IPS-18c (cell line): ENCODE results near the gene ATP10A.
"Not testable (repeated sequence)": the region's sequence is repeated elsewhere in the genome, so short reads cannot be mapped to it uniquely, and the experiment has no call there.

Source experiments
- H3K4me3 ChIP-seq: 2 replicates; pipeline ENCODE4 v1.7.0; 2013; ENCODE audit warnings: low read depth, mild to moderate bottlenecking, low read length, moderate library complexity; ENCODE audit not compliant: insufficient read depth
- H3K9me3 ChIP-seq: one replicate; pipeline ENCODE4 v1.6.1; 2013; ENCODE audit warnings: mild to moderate bottlenecking, low read length, moderate library complexity; ENCODE audit not compliant: control insufficient read depth, insufficient read depth

The ATP10A gene

DNA sequence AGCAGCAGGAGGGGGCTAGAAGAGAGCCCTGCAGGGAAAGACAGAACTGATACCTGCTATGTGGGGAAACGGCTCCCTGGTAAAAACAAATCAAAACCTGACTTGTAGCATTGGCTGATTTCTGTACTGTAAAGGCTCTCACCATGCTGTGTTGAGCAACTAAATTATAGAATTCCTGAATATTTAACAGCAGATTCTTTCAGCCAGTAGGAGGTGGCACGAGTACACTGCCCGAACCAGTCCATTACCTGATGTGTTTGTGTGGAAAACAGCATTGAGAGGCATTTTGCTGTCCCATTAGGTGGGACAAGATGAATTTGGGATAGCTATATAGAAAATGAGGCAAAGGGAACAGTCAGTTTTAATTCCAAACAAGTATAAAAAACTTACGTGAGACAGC, 201.2 kb downstream of the ATP10A start:
- Histone ChIP-seq H3K4me3 (no peak overlapping the region), H3K9me3 (no peaks in the 10 kb centered on the region)

DNA sequence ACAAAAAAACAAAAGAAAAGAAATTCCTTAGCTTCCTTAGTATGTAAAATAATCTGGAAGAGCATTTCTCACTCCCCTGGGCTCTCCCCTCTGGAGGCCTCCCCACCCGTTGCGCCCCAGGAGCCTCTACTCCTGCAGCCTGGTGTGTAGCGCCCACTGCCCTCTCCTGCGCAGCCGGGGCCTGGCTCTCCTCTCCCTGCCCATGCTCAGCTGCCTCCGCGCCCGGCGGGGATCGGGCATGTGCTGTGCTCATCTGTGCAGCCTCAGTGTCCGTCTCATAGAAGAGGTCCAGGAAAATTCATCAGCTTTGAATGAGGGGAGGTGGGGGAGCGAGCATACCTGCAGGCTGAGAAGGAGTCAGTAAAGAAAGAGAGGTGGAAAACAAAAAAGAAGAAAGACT, 203.9 kb downstream of the ATP10A start:
- Histone ChIP-seq H3K9me3 (no peaks in the 10 kb centered on the region), H3K4me3 (no peak overlapping the region)

DNA sequence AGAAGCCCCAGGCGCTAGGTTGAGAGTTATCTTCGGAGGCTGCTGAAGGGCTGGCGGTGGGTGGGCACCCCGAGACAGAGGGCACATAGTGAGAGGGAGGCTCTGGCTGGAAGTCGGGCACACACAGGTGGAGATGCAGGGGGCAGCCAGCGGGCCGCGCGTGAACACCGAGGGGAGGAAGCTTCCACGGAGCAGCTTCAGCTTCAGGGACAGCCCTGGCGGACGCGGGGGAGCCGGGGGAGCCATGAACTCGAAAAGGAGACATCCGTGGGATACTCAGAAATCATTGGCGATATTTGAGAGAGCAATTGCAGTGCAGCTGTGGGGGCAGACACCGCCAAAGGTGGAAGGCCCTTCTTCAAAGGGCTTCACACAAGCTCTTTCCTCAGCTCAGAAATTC, 204.6 kb downstream of the ATP10A start:
- no peak overlapping the region for H3K4me3 ChIP-seq
- H3K9me3 ChIP-seq = no peaks in the 10 kb centered on the region

DNA sequence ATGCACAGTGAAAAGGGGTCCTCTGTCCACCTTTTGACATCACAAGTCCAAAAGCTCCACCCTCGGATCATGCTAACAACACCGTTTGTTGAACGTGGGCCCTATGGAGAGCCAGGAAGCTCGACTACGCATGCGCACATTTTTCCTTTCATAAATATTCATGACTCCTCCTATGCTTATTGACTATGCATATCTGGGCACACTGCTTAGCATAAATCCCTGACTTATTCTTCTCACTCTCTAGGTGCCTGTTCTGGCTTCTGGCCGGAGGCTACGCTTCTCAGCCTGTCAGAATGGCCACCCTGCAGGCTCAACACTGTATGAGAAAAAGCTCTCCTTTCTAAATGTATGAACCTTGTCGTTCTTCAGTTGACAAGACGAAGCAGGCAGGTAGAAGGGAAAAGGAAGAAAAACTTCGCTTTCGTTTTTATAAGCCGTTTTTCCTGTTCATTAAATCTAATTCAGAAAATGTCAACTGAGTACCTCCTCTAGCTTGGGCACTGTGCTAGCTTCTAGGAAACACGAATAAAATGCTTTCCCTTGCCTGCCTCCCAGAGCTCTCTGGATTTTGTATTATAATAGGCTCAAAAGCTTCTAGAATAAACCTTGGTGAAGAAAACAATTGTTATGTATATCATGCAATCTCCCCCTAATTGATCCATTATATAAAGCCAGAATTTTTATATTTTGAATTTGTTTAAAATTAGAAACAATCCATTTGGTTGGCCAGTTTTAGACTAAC, 207.7 kb downstream of the ATP10A start:
- H3K9me3 ChIP-seq = no peaks in the 10 kb centered on the region
- H3K4me3 ChIP-seq = no peak overlapping the region

DNA sequence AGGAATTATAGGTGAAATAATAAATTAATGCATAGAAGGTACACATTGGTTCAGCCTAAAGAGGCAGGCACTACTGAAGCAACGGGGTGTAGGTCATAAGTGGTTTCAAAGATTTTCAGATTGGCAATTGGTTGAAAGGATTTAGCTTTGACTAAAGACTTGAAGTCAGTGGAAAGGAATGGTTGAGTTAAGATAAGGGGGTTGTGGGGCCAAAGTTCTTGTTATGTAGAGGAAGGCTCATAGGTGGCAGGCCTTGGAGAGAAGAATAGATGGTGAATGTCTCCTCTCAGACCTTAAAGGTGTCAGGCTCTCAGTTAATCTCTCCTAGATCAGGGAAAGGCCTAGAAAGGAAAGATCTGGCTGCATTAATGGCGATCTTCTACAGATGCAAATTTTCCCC, 209.8 kb downstream of the ATP10A start:
- Histone ChIP-seq H3K9me3 (no peaks in the 10 kb centered on the region), H3K4me3 (no peak overlapping the region)

DNA sequence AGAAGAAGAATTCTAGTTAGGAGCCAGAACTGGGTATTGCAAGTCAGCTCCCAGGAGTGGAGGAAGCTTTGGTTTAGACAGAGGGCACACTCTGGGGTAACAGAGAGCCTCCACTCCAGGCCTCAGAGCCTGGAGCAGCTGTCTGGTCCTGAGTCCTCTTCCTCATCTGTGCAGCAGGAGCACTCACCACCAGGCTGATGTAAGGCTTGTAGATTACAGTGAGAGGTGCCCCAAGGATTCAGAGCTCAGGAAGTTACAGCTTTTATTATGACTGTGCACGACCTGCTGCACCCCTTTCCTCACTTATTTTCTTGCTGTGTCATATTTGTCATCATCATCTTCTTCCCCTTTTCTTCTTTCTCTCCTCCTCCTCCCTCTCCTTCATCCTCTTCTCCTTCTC, 210.4 kb downstream of the ATP10A start:
- Histone ChIP-seq H3K4me3 (no peak overlapping the region), H3K9me3 (no peaks in the 10 kb centered on the region)

DNA sequence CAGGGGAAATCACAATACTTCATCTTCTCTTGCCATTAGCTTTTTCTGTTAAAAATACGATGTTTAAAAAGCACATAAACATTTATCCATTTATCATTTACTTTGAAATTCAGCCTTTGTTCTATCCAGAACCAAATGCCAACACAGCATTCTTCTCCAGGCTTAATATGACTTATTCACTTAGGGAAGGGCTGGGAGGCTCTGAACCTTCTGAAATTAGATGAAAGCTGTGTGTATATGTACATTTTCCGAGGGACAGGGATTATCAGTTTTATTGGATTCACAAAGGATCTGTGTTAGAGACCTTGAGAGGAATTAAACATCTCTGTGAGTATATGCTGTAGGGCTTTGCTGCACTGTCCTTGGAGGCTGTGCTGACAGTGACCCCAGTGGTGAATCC, 213.7 kb downstream of the ATP10A start:
- Histone ChIP-seq H3K4me3 (no peak overlapping the region), H3K9me3 (no peaks in the 10 kb centered on the region)

DNA sequence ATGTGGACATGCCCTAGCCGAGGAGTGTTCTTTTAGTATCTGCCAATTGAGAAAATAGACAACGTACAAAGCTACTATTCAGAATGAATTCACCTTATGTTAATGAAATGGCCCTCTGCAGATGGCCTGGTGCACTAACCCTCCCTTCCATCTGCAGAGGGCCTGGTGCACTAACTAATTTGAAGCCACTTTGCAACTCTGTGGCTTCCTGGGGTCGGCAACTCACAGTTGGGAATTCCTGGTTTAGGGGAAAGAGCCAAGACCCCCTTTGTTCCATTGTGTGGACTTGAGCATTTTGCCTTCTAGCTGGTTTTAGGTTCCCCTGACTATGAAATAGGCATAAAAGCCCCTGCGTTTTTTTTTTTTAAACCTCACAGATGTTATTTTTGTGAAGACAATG, 220.0 kb downstream of the ATP10A start:
- Histone ChIP-seq H3K9me3 (no peaks in the 10 kb centered on the region), H3K4me3 (no peak overlapping the region)

DNA sequence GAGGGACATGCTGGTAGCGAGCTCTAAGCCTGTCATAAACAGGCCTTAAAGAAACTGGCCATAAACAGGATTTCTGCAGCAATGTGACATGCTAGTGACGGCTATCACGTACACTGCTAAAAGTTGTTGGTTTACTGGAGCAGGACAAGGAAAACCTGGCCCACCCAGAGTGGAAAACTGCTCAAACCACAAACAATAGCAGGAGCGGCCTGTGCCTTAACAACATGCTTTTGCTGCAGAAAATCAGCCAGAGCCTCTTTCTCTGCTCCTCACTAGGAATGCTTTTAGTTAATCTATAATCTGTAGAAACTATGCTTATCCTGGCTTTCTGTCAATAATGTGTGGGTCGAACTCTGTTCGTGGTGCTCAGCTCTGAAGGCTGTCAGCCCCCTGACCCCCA, 221.4 kb downstream of the ATP10A start:
- H3K9me3 ChIP-seq = no peaks in the 10 kb centered on the region
- H3K4me3 ChIP-seq = no peak overlapping the region

DNA sequence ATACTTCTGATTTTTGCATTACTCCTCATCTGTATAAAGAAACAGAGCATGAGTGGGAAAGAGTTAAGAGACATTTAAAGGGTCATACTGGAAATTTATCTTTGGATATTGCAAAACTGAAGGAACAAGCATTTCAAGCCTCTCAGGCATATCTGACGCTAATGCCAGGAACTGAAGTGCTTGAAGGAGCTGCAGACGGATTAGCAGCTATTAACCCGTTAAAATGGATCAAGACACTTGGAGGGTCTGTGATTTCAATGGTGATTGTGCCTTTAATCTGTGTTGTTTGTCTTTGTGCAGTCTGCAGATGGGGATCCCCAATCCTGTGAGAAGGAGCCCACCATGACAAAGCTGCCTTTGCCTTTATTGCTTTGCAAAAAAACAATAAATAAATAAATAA, 221.8 kb downstream of the ATP10A start:
- Histone ChIP-seq H3K4me3 (no peak overlapping the region), H3K9me3 (no peaks in the 10 kb centered on the region)

DNA sequence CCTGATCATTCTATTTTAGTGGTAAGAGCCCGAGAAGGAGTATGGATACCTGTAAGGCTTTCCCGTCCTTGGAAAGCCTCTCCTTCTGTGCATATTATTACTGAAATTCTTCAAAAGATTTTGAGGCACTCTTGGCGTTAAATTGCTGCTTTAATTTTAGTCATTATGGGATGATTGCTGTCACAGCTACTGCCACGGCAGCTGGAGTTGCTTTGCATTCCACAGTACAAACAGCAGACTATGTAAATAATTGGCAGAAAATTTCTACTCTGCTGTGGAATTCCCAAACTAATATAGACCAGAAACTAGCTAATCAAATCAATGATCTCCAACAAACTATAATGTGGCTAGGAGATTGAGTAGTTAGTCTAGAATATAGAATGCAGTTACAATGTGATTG, 222.2 kb downstream of the ATP10A start:
- H3K9me3 ChIP-seq, H3K4me3 ChIP-seq: not testable (repeated sequence)

DNA sequence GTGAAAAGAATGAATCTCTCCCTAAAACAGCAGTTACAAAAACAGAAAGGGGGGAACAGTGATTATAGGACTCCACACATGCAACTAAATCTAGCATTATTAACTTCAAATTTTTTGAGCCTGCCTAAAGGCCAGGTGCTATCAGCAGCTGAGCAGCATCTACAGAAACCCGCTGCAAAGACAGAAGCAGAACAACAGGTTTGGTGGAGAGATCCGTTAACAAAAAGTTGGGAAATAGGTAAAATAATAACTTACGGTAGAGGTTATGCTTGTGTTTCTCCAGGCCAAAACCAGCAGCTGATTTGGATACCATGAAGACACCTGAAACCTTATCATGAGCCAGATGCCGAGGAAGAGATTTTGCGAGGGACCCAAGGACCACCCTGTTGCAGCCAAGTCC, 222.7 kb downstream of the ATP10A start:
- H3K4me3 ChIP-seq = no peak overlapping the region

DNA sequence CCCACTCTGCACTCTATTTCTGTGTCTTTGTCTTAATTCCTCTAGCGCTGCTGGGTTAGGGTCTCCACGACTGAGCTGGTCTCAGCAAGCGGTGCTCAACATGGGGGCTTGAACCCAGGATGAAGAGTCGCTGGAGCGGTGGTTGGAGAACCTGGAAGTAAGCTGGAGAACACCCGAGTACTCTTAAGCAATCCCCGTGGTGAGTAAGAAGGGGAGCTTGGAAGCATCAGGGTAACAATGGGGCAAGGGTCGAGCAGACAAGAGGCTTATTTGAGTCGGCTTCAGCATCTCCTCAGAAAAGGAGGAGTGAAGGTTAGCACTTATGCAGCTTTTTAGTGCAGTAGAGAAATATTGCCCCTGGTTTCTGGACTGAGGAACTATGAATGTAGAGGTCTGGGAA, 226.6 kb downstream of the ATP10A start:
- H3K4me3 ChIP-seq = not testable (repeated sequence)

More for the DNA sequence above, 222.7 kb downstream of the ATP10A start:
- no peaks in the 10 kb centered on the region for H3K9me3 ChIP-seq

DNA sequence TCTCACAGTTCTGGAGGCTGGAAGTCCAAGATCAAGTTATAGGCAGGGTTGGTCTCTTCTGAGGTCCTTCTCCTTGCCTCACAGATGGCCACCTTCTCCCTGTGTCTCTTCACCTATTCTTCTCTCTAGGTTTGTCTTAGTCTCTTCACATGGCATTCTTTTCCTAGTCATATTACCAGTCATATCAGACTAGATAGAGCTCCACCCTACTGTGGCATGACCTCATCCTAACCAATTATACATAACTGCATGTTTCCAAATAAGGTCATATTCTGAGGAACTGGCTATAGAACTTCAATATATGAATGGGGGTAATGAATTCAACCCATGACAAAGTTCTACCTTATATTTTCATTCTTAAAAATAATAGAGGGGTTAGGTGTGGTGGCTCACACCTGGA, 227.9 kb downstream of the ATP10A start:
- H3K4me3 ChIP-seq = no peak overlapping the region
- no peaks in the 10 kb centered on the region for H3K9me3 ChIP-seq

More for the DNA sequence above, 226.6 kb downstream of the ATP10A start:
- not testable (repeated sequence) for H3K9me3 ChIP-seq

DNA sequence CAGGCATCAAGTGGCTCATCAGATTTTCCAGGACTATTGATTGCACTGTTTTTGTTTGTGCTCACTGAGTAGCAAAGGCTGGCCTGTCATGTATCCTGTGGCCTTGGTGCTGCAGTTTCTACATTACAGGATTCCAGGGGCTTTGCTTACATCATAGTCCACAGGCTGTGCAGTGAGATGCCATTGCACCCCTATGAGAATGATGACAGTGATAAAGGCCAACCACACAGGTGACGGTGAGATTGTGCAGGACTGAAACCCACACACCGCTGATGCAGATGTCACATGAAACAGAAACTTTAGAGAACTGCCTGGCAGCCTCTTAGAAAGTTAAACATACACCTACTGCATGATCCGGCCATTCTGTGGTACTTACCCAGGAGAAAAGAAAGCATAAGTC, 229.3 kb downstream of the ATP10A start:
- no peaks in the 10 kb centered on the region for H3K9me3 ChIP-seq
- no peak overlapping the region for H3K4me3 ChIP-seq

DNA sequence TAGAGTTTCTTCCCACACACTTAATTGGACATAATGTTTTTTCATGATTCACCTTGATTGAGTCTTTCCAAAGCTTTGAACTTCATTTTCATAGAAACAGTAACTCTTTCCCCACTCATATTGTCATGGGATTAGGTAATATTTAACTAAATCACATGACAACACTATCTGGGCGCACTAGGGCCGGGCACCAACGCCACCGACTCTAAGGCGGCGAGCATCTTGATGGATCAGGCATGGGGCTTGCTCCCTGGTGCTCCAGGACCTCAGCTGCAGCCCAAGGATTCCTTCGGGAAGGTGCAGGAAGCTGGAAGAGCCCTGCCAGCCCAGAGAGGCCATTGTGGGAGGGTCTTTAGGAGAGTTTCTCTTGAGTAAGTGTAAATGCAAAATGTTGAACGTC, 231.2 kb downstream of the ATP10A start:
- Histone ChIP-seq H3K9me3 (no peaks in the 10 kb centered on the region), H3K4me3 (no peak overlapping the region)
